PFSK-1 (cell line): ENCODE results near the gene STK32B.

Experiments
- FOXP2 ChIP-seq: optimal IDR thresholded peaks from 2 replicates; pipeline ENCODE3; 2011; ENCODE audit warnings: borderline replicate concordance, control low read depth, inconsistent platforms; ENCODE audit not compliant: insufficient read depth; ENCODE audit errors: extremely low read length, extremely low read depth
- POLR2AphosphoS5 ChIP-seq: IDR thresholded peaks from 2 replicates; pipeline ENCODE4 v1.6.1; 2012; ENCODE audit warnings: low read depth, mild to moderate bottlenecking, control low read depth, low read length, moderate library complexity
- REST ChIP-seq, 2 experiments: IDR thresholded peaks; 2 replicates each; pipeline versions ENCODE4 v1.6.1 to v1.8.0; 2011 to 2012; ENCODE audit warnings: low read depth in 2 of 2, low read length in 2 of 2, control low read depth in 1 of 2, inconsistent platforms in 1 of 2, mild to moderate bottlenecking in 1 of 2, moderate library complexity in 1 of 2; ENCODE audit not compliant: insufficient read depth in 1 of 2
- SIN3A ChIP-seq: IDR thresholded peaks from 2 replicates; pipeline ENCODE4 v1.6.1; 2012; ENCODE audit warnings: mild to moderate bottlenecking, low read length, moderate library complexity, borderline replicate concordance; ENCODE audit not compliant: insufficient read depth
- TAF1 ChIP-seq: IDR thresholded peaks from 2 replicates; pipeline ENCODE4 v1.6.1; 2012; ENCODE audit warnings: low read length, control low read depth, borderline replicate concordance; ENCODE audit not compliant: insufficient read depth

Gene STK32B

GRCh38 chr4:5409972-5410618 lies 358.8 kb downstream of the STK32B start:
- TF ChIP-seq FOXP2 (no peak), SIN3A (no peak), POLR2AphosphoS5 (no peak), REST (IDR thresholded peaks at IDR 0.05; ENCODE audit: insufficient read depth in 1 of 2, low read depth in 2 of 2, low read length in 2 of 2) (no peak), TAF1 (no peak)

GRCh38 chr4:5412296-5412695 lies 361.0 kb downstream of the STK32B start:
- no peak for TF ChIP-seq REST (IDR thresholded peaks at IDR 0.05; ENCODE audit: insufficient read depth in 1 of 2, low read depth in 2 of 2, low read length in 2 of 2)
- no peak for TF ChIP-seq TAF1
- no peak for TF ChIP-seq FOXP2
- TF ChIP-seq POLR2AphosphoS5 = no peak
- no peak for TF ChIP-seq SIN3A

- TF ChIP-seq SIN3A = no peak
- no peak for TF ChIP-seq TAF1
- TF ChIP-seq FOXP2 = no peak
- no peak for TF ChIP-seq POLR2AphosphoS5
- TF ChIP-seq REST (IDR thresholded peaks at IDR 0.05; ENCODE audit: insufficient read depth in 1 of 2, low read depth in 2 of 2, low read length in 2 of 2) = no peak
Observed at GRCh38 chr4:5412751-5413150, 361.5 kb downstream of the STK32B start.

GRCh38 chr4:5416637-5417036 lies 365.4 kb downstream of the STK32B start:
- TF ChIP-seq POLR2AphosphoS5 (no peak), REST (IDR thresholded peaks at IDR 0.05; ENCODE audit: insufficient read depth in 1 of 2, low read depth in 2 of 2, low read length in 2 of 2) (no peak), SIN3A (no peak), TAF1 (no peak), FOXP2 (no peak)

GRCh38 chr4:5420266-5420665 lies 369.0 kb downstream of the STK32B start:
- TF ChIP-seq TAF1 (no peak), FOXP2 (no peak), SIN3A (no peak), REST (IDR thresholded peaks at IDR 0.05; ENCODE audit: insufficient read depth in 1 of 2, low read depth in 2 of 2, low read length in 2 of 2) (no peak), POLR2AphosphoS5 (no peak)
